Measurements from ENCODE around the gene CHRNA4.
"Not testable (repeated sequence)": the region's sequence is repeated elsewhere in the genome, so short reads cannot be mapped to it uniquely, and the experiment has no call there.

Gene CHRNA4

GRCh38 chr20:63306673-63307537, 54.2 kb downstream of the CHRNA4 start:
- no peak for FAIRE-seq

GRCh38 chr20:63305933-63306672, 55.0 kb downstream of the CHRNA4 start:
- FAIRE-seq = not testable (repeated sequence)

- FAIRE-seq = no peak
Observed at GRCh38 chr20:63305393-63305792, 55.8 kb downstream of the CHRNA4 start.

GRCh38 chr20:63303095-63303666, 58.0 kb downstream of the CHRNA4 start:
- FAIRE-seq = no peak

- no peak for FAIRE-seq
Observed at GRCh38 chr20:63301671-63302070, 59.5 kb downstream of the CHRNA4 start.

GRCh38 chr20:63298731-63299312, 62.3 kb downstream of the CHRNA4 start:
- FAIRE-seq = no peak

GRCh38 chr20:63297796-63298572, 63.2 kb downstream of the CHRNA4 start:
- no peak for FAIRE-seq

GRCh38 chr20:63297371-63297781, 63.8 kb downstream of the CHRNA4 start:
- FAIRE-seq = no peak

GRCh38 chr20:63296531-63297299, 64.4 kb downstream of the CHRNA4 start:
- FAIRE-seq = no peak

- FAIRE-seq = no peak
Observed at GRCh38 chr20:63295846-63296245, 65.3 kb downstream of the CHRNA4 start.

GRCh38 chr20:63295422-63295821, 65.7 kb downstream of the CHRNA4 start:
- FAIRE-seq = no peak

- FAIRE-seq = no peak
Observed at GRCh38 chr20:63295018-63295417, 66.1 kb downstream of the CHRNA4 start.

GRCh38 chr20:63294536-63294900, 66.6 kb downstream of the CHRNA4 start:
- no peak for FAIRE-seq

GRCh38 chr20:63293871-63294535, 67.1 kb downstream of the CHRNA4 start:
- no peak for FAIRE-seq

GRCh38 chr20:63293456-63293855, 67.7 kb downstream of the CHRNA4 start:
- no peak for FAIRE-seq

Data from islet of Langerhans (tissue), 1 donor.